H1 (cell line): ENCODE data around the gene KCNS3. TPM values are rescaled to one million over a fixed set of nuclear protein-coding genes. Genes with fewer than 3 reads are reported as not detected.

Source experiments
- CTCF ChIA-PET: fragments of 300-600 bp; sonication (Branson Sonifier 250); formaldehyde crosslinking; loops from one replicate; lab custom pipeline; 2021; ENCODE audit not compliant: partially characterized antibody; lab: Charles Lee
- POLR2A ChIA-PET: fragments of 300-600 bp; sonication (Branson Sonifier 250); formaldehyde crosslinking; loops from one replicate; lab custom pipeline; 2021; ENCODE audit warnings: inconsistent platforms; ENCODE audit not compliant: partially characterized antibody; lab: Charles Lee
- DNase-seq, 2 experiments: peaks; one replicate each; pipeline versions ENCODE4 v3.0.0 to v3.0.0-alpha.2; 2010 to 2022; ENCODE audit warnings: low spot score in 2 of 2, low read depth in 1 of 2, mixed read lengths in 1 of 2
- FAIRE-seq: peaks from 2 replicates; lab custom pipeline; 2011; peaks lifted over from hg19 to GRCh38; lab: Jason Lieb, UNC
- H2AFZ ChIP-seq: 2 replicates; pipeline ENCODE4 v1.8.1; 2012; ENCODE audit warnings: low read length, inconsistent platforms
- H2AK5ac ChIP-seq: 2 replicates; pipeline ENCODE4 v1.6.1; 2013; ENCODE audit warnings: low read depth, low read length
- H2BK120ac ChIP-seq: replicated peaks from 2 replicates; pipeline ENCODE3; 2013; ENCODE audit warnings: low read depth, low read length, inconsistent platforms
- H2BK12ac ChIP-seq: 2 replicates; pipeline ENCODE4 v1.6.1; 2013; ENCODE audit warnings: low read depth, low read length
- H2BK15ac ChIP-seq: 2 replicates; pipeline ENCODE4 v1.6.1; 2013; ENCODE audit warnings: low read length
- H2BK20ac ChIP-seq: 2 replicates; pipeline ENCODE4 v1.6.1; 2013; ENCODE audit warnings: low read length
- H2BK5ac ChIP-seq: 2 replicates; pipeline ENCODE4 v1.6.1; 2013; ENCODE audit warnings: low read depth, low read length
- H3K14ac ChIP-seq: 2 replicates; pipeline ENCODE4 v1.6.1; 2013; ENCODE audit warnings: inconsistent platforms; ENCODE audit not compliant: insufficient read length
- H3K18ac ChIP-seq: 2 replicates; pipeline ENCODE4 v1.6.1; 2013; ENCODE audit warnings: low read length; ENCODE audit errors: extremely low read depth
- H3K23ac ChIP-seq: 2 replicates; pipeline ENCODE4 v1.6.1; 2013; ENCODE audit warnings: inconsistent platforms; ENCODE audit not compliant: insufficient read length
- H3K23me2 ChIP-seq: 2 replicates; pipeline ENCODE4 v1.6.1; 2013; ENCODE audit warnings: low read depth, low read length
- H3K27ac ChIP-seq: 2 replicates; pipeline ENCODE4 v1.6.1; 2011; ENCODE audit warnings: low read depth, low read length, inconsistent platforms
- H3K27me3 ChIP-seq, 4 experiments: replicated peaks in 1 of 4; 1 replicate in 1 of 4; 2 replicates in 3 of 4; pipeline versions ENCODE4 v1.6.1 to v1.8.1; 2011 to 2013; ENCODE audit warnings: low read length in 3 of 4, mild to moderate bottlenecking in 3 of 4, inconsistent platforms in 2 of 4, mixed read lengths in 2 of 4, moderate library complexity in 1 of 4; ENCODE audit not compliant: control insufficient read depth in 3 of 4, insufficient read depth in 3 of 4; ENCODE audit errors: extremely low read depth in 1 of 4
- H3K36me3 ChIP-seq, 4 experiments: 2 replicates each; pipeline versions ENCODE4 v1.6.1 to v1.8.1; 2011 to 2013; ENCODE audit warnings: mild to moderate bottlenecking in 4 of 4, low read length in 3 of 4, moderate library complexity in 2 of 4, control low read depth in 1 of 4, inconsistent platforms in 1 of 4; ENCODE audit not compliant: insufficient read depth in 4 of 4, control insufficient read depth in 2 of 4
- H3K4ac ChIP-seq: replicated peaks from 2 replicates; pipeline ENCODE3; 2013; ENCODE audit warnings: low read length, low read depth, mixed read lengths, inconsistent platforms; ENCODE audit not compliant: insufficient read length
- H3K4me1 ChIP-seq, 4 experiments: replicated peaks in 1 of 4; 1 replicate in 1 of 4; 2 replicates in 3 of 4; pipeline versions ENCODE4 v1.6.1 to v1.8.1; 2011 to 2013; ENCODE audit warnings: low read length in 3 of 4, inconsistent platforms in 2 of 4, mixed read lengths in 1 of 4; ENCODE audit not compliant: insufficient read depth in 4 of 4, control insufficient read depth in 3 of 4
- H3K4me2 ChIP-seq, 2 experiments: 2 replicates each; pipeline versions ENCODE4 v1.6.1 to v1.8.1; 2011 to 2013; ENCODE audit warnings: low read depth in 2 of 2, low read length in 2 of 2, control low read depth in 1 of 2, inconsistent platforms in 1 of 2, mild to moderate bottlenecking in 1 of 2; ENCODE audit not compliant: insufficient read depth in 1 of 2
- H3K4me3 ChIP-seq, 4 experiments: fragments of 200-600, 300-600 bp in 1 of 4; sonication (generic), shearing (Covaris generic), sonication (Bioruptor Twin) in 1 of 4; 2 replicates each; pipeline versions ENCODE4 v1.5.1 to v1.8.1; 2011 to 2016; ENCODE audit warnings: low read length in 4 of 4, low read depth in 3 of 4, control low read depth in 2 of 4, inconsistent platforms in 2 of 4, mild to moderate bottlenecking in 2 of 4, mixed read lengths in 1 of 4, moderate library complexity in 1 of 4; ENCODE audit not compliant: insufficient read depth in 2 of 4; ENCODE audit errors: extremely low read depth in 1 of 4
- H3K56ac ChIP-seq: replicated peaks from 2 replicates; pipeline ENCODE3; 2013; ENCODE audit warnings: low read depth, mild to moderate bottlenecking, mixed read lengths, low read length, inconsistent platforms; ENCODE audit not compliant: insufficient read length
- H3K79me1 ChIP-seq: 2 replicates; pipeline ENCODE4 v1.6.1; 2013; ENCODE audit warnings: low read depth, low read length, control low read depth
- H3K79me2 ChIP-seq, 2 experiments: 2 replicates each; pipeline versions ENCODE4 v1.6.1 to v1.8.1; 2012 to 2013; ENCODE audit warnings: low read length in 2 of 2, mild to moderate bottlenecking in 2 of 2, inconsistent platforms in 1 of 2; ENCODE audit not compliant: insufficient read depth in 2 of 2, control insufficient read depth in 1 of 2
- H3K9ac ChIP-seq, 4 experiments: replicated peaks in 1 of 4; 1 replicate in 1 of 4; 2 replicates in 3 of 4; pipeline versions ENCODE4 v1.6.1 to v1.8.1; 2011 to 2013; ENCODE audit warnings: low read depth in 3 of 4, low read length in 3 of 4, control low read depth in 2 of 4, mild to moderate bottlenecking in 2 of 4, moderate library complexity in 2 of 4, inconsistent platforms in 1 of 4; ENCODE audit errors: extremely low read depth in 1 of 4
- H3K9me3 ChIP-seq, 2 experiments: 2 replicates each; pipeline versions ENCODE4 v1.6.1 to v1.8.1; 2012 to 2013; ENCODE audit warnings: mild to moderate bottlenecking in 2 of 2, moderate library complexity in 2 of 2, control low read depth in 1 of 2, inconsistent platforms in 1 of 2, low read depth in 1 of 2, low read length in 1 of 2, mixed read lengths in 1 of 2; ENCODE audit not compliant: insufficient read depth in 2 of 2
- H4K20me1 ChIP-seq, 2 experiments: replicated peaks in 1 of 2; 2 replicates each; pipeline versions ENCODE3 to v1.8.1; 2011 to 2013; ENCODE audit warnings: inconsistent platforms in 2 of 2, low read length in 2 of 2, mild to moderate bottlenecking in 1 of 2; ENCODE audit not compliant: insufficient read depth in 2 of 2, control insufficient read depth in 1 of 2
- H4K5ac ChIP-seq: 2 replicates; pipeline ENCODE4 v1.6.1; 2013; ENCODE audit warnings: low read length, low read depth, mixed read lengths, inconsistent platforms; ENCODE audit not compliant: insufficient read length
- H4K8ac ChIP-seq: 2 replicates; pipeline ENCODE4 v1.8.0; 2013; ENCODE audit warnings: mild to moderate bottlenecking, moderate library complexity, low read length, inconsistent platforms; ENCODE audit not compliant: insufficient read depth; ENCODE audit errors: extremely low read depth
- H4K91ac ChIP-seq: replicated peaks from 2 replicates; pipeline ENCODE3; 2013; ENCODE audit warnings: low read length, mixed read lengths, inconsistent platforms; ENCODE audit not compliant: insufficient read length
- BRCA1 ChIP-seq: IDR thresholded peaks from 2 replicates; pipeline ENCODE4 v1.6.1; 2012; ENCODE audit warnings: low read depth, low read length, improper control_type of control experiment
- CBX8 ChIP-seq: fragments of 300-800, 300-1000 bp; sonication (generic); IDR thresholded peaks from 2 replicates; pipeline ENCODE4 v1.7.1; 2016; ENCODE audit warnings: low read depth, low read length, borderline replicate concordance
- CEBPB ChIP-seq: IDR thresholded peaks from 2 replicates; pipeline ENCODE4 v1.6.1; 2012; ENCODE audit warnings: low read depth, low read length
- CHD2 ChIP-seq: IDR thresholded peaks from 2 replicates; pipeline ENCODE4 v1.6.1; 2012; ENCODE audit warnings: low read length, improper control_type of control experiment
- GTF2F1 ChIP-seq: IDR thresholded peaks from 2 replicates; pipeline ENCODE4 v1.6.1; 2012; ENCODE audit warnings: low read depth, low read length, improper control_type of control experiment, borderline replicate concordance
- HDAC6 ChIP-seq: IDR thresholded peaks from one replicate; pipeline ENCODE4 v1.7.1; 2012; ENCODE audit warnings: low read depth, mild to moderate bottlenecking, inconsistent platforms, low read length, moderate library complexity
- KDM1A ChIP-seq: fragments of 200-600, 300-600 bp; sonication (generic); IDR thresholded peaks from 2 replicates; pipeline ENCODE4 v1.7.1; 2016; ENCODE audit warnings: mild to moderate bottlenecking, low read length, borderline replicate concordance
- MAFK ChIP-seq: IDR thresholded peaks from 2 replicates; pipeline ENCODE4 v1.6.1; 2012; ENCODE audit warnings: low read depth, mild to moderate bottlenecking, improper control_type of control experiment, low read length
- NANOG ChIP-seq: IDR thresholded peaks from 2 replicates; pipeline ENCODE4 v1.6.1; 2011; ENCODE audit warnings: low read length, low read depth, mild to moderate bottlenecking, inconsistent platforms; ENCODE audit not compliant: insufficient read depth, poor library complexity, severe bottlenecking
- RFX5 ChIP-seq: IDR thresholded peaks from 2 replicates; pipeline ENCODE4 v1.6.1; 2011; ENCODE audit warnings: low read depth, low read length, improper control_type of control experiment, borderline replicate concordance
- SP1 ChIP-seq: IDR thresholded peaks from 2 replicates; pipeline ENCODE4 v1.6.1; 2011; ENCODE audit warnings: low read depth, low read length
- ZNF274 ChIP-seq: IDR thresholded peaks from 2 replicates; pipeline ENCODE4 v1.7.0; 2012; ENCODE audit warnings: low read length, borderline replicate concordance; ENCODE audit errors: extremely low read depth
- WGBS, 2 experiments: shearing (Covaris generic) in 1 of 2; methylation state at CpG; one replicate each; pipeline versions ENCODE4 v1.1.6 to v1.1.7; 2013 to 2015; ENCODE audit warnings: low lambda C conversion rate in 2 of 2, mixed read lengths in 2 of 2, inconsistent platforms in 1 of 2, low coverage in 1 of 2, missing lambda C conversion rate in 1 of 2; ENCODE audit not compliant: insufficient replicate concordance in 2 of 2, insufficient coverage in 1 of 2, insufficient read length in 1 of 2; ENCODE audit errors: extremely low coverage in 1 of 2, missing lambda C conversion rate in 1 of 2; 5-methylcytosine and 5-hydroxymethylcytosine counted together
- polyA plus RNA-seq, 7 experiments: library from polyadenylated mRNA; depleted of rRNA in 3 of 7; stranded (reverse) in 5 of 7; unstranded in 2 of 7; fragments of >200 nt in 5 of 7; fragments of 200-250 nt in 2 of 7; gene quantifications; 1 replicate in 5 of 7; 2 replicates in 1 of 7; 4 replicates in 1 of 7; pipeline versions ENCODE4 v1.2.1 to v1.2.3, GENCODE V29; 2011 to 2013; ENCODE audit warnings: missing spikeins in 2 of 7, mixed read lengths in 2 of 7
- total RNA-seq: library from RNA; stranded (reverse); fragmentation: NEBNext Ultra II Directional; extraction: Animal tissue kit (Norgen Biotek cat#: 25700); gene quantifications from 2 replicates; pipeline ENCODE4 v1.2.1, GENCODE V29; 2021
- TF ChIP-seq, protein P1 (sequence below): IDR thresholded peaks from 2 replicates; pipeline ENCODE4 v1.6.1; 2012; ENCODE audit warnings: low read length, inconsistent platforms

The KCNS3 gene
- total and polyA plus RNA-seq, 2 of the 8 experiments (the other 6 are each of a cell fraction or from before 2014, with no cell fraction given) = 22.7 to 23.0 TPM

GRCh38 chr2:17971531-17972125 lies 93.2 kb downstream of the KCNS3 start:
- H2BK20ac ChIP-seq = no peak overlapping the region
- H2BK5ac ChIP-seq = no peak overlapping the region
- H3K18ac ChIP-seq = no peak overlapping the region
- 86 to 100% methylated on average over 1 to 3 of the region's 3 CpGs for WGBS, 2 experiments
- no peak overlapping the region for H3K4me3 ChIP-seq
- H3K27ac ChIP-seq = no peak overlapping the region
- H2BK12ac ChIP-seq = no peak overlapping the region
- no peaks in the 10 kb centered on the region for H3K4me1 ChIP-seq
- no peaks in the 10 kb centered on the region for H3K79me1 ChIP-seq
- no peak overlapping the region for H2AFZ ChIP-seq
- H3K36me3 ChIP-seq = no peaks in the 10 kb centered on the region
- no peak overlapping the region for H3K9ac ChIP-seq
- DNase-seq (no peak), FAIRE-seq (no peak)
- no peak overlapping the region for H2BK15ac ChIP-seq
- ChIA-PET POLR2A (no interaction called here), CTCF (interaction anchor here (1.0 kb wide), 2 partner anchors 24 to 37 kb away, joined by 3 to 5 read pairs; no protein-coding TSS in a partner anchor)
- H2AK5ac ChIP-seq = no peak overlapping the region
- H4K8ac ChIP-seq = no peak overlapping the region
- no peak overlapping the region for H3K56ac ChIP-seq
- H3K9me3 ChIP-seq = no peaks in the 10 kb centered on the region
- no peak overlapping the region for H3K14ac ChIP-seq
- H4K5ac ChIP-seq = no peak overlapping the region
- no peaks in the 10 kb centered on the region for H4K20me1 ChIP-seq
- no peak overlapping the region for H3K4me2 ChIP-seq
- no peaks in the 10 kb centered on the region for H3K27me3 ChIP-seq
- no peak overlapping the region for H3K23ac ChIP-seq
- H4K91ac ChIP-seq = no peak overlapping the region
- no peaks in the 10 kb centered on the region for H3K79me2 ChIP-seq
- no peak overlapping the region for H2BK120ac ChIP-seq
- no peaks in the 10 kb centered on the region; the same call in 1 of the 2 replicates for H3K23me2 ChIP-seq
- H3K4ac ChIP-seq = no peak overlapping the region
- TF ChIP-seq KDM1A = no peak
- TF ChIP-seq NANOG = no peak
- no peak for TF ChIP-seq CEBPB
- TF ChIP-seq HDAC6 = no peak
- no peak for TF ChIP-seq SP1
- no peak for TF ChIP-seq BRCA1
- TF ChIP-seq MAFK = no peak
- TF ChIP-seq, protein P1, sequence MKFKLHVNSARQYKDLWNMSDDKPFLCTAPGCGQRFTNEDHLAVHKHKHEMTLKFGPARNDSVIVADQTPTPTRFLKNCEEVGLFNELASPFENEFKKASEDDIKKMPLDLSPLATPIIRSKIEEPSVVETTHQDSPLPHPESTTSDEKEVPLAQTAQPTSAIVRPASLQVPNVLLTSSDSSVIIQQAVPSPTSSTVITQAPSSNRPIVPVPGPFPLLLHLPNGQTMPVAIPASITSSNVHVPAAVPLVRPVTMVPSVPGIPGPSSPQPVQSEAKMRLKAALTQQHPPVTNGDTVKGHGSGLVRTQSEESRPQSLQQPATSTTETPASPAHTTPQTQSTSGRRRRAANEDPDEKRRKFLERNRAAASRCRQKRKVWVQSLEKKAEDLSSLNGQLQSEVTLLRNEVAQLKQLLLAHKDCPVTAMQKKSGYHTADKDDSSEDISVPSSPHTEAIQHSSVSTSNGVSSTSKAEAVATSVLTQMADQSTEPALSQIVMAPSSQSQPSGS = no peak
- TF ChIP-seq CBX8 = no peak
- no peak for TF ChIP-seq GTF2F1
- TF ChIP-seq RFX5 = no peak
- TF ChIP-seq CHD2 = no peak
- TF ChIP-seq ZNF274 = no peak
